Calu3 (cell line): ENCODE data around the gene LAMA2. TPM values are rescaled to one million over a fixed set of nuclear protein-coding genes. Genes with fewer than 3 reads are reported as not detected.

Experiments
- BruUV-seq: library from RNA; stranded (reverse); fragments of 400-500 nt; replicated peaks from 2 replicates; lab custom pipeline; 2021; lab: Mats Ljungman, UMichigan
- CTCF ChIA-PET: fragments of 300-600 bp; sonication (Branson Sonifier 250); formaldehyde crosslinking; loops from one replicate; lab custom pipeline; 2022; ENCODE audit warnings: antibody characterized with exemption; lab: Charles Lee
- DNase-seq: peaks from one replicate; pipeline ENCODE4 v3.0.0; 2022
- H3K27ac Mint-ChIP-seq: one replicate; pipeline ENCODE4 v1.8.0; 2022; ENCODE audit warnings: mixed read lengths; ENCODE audit not compliant: unreplicated experiment
- H3K27me3 Mint-ChIP-seq: one replicate; pipeline ENCODE4 v1.8.0; 2022; ENCODE audit warnings: mixed read lengths; ENCODE audit not compliant: unreplicated experiment
- H3K36me3 Mint-ChIP-seq: one replicate; pipeline ENCODE4 v1.8.0; 2022; ENCODE audit warnings: mild to moderate bottlenecking, moderate library complexity, mixed read lengths; ENCODE audit not compliant: insufficient read depth, unreplicated experiment
- H3K4me1 Mint-ChIP-seq: one replicate; pipeline ENCODE4 v1.8.0; 2022; ENCODE audit warnings: mild to moderate bottlenecking, low read depth, mixed read lengths; ENCODE audit not compliant: unreplicated experiment
- H3K4me3 Mint-ChIP-seq: one replicate; pipeline ENCODE4 v1.8.0; 2022; ENCODE audit warnings: mild to moderate bottlenecking, low read depth, moderate library complexity, mixed read lengths; ENCODE audit not compliant: unreplicated experiment
- H3K9me3 Mint-ChIP-seq: one replicate; pipeline ENCODE4 v1.8.0; 2022; ENCODE audit warnings: low read depth, mixed read lengths; ENCODE audit not compliant: unreplicated experiment
- intact Hi-C: fragments of 100-400 bp; cut with micrococcal nuclease; formaldehyde crosslinking; loops from one replicate; pipeline ENCODE4 v1.10.0; 2022; ENCODE audit not compliant: unreplicated experiment
- total RNA-seq: library from RNA; stranded (reverse); gene quantifications from 2 replicates; pipeline ENCODE4 v1.2.3, GENCODE V29; 2022
- TF ChIP-seq, protein P1 (sequence below): fragments of 200-600 bp; IDR thresholded peaks from one replicate; pipeline ENCODE4 v1.8.0; 2022; ENCODE audit warnings: antibody characterized with exemption; ENCODE audit not compliant: unreplicated experiment

Gene LAMA2
- total RNA-seq, 1 experiment from 2014 or later = 0.80 TPM

DNA sequence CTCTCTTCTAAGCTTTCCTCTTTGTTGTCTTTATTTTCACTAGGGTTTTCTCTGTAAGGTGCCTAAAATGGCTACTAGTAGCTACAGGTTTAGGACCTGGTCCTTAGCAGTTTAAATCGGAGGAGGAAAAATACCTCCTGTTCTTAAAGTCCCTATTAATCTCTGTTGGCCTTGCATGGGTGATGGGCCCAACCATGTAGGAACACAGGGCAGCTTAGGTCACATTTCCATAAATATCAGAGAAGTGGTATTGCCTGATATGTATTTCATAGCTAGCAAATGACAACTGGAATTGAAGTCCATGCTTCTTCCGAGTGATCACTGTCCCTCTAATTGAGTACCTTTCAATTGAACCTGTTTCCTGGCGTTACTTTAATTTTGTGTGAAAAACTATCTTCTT lies 70.0 kb downstream of the LAMA2 start:
- Mint-ChIP-seq H3K27me3 (peaks cover 5% of the 10 kb centered on the region), H3K27ac (no peak overlapping the region), H3K4me1 (no peaks in the 10 kb centered on the region), H3K36me3 (no peaks in the 10 kb centered on the region), H3K4me3 (no peak overlapping the region), H3K9me3 (no peaks in the 10 kb centered on the region)
- intact Hi-C loops = no loop called here
- no peak for DNase-seq
- TF ChIP-seq, protein P1, sequence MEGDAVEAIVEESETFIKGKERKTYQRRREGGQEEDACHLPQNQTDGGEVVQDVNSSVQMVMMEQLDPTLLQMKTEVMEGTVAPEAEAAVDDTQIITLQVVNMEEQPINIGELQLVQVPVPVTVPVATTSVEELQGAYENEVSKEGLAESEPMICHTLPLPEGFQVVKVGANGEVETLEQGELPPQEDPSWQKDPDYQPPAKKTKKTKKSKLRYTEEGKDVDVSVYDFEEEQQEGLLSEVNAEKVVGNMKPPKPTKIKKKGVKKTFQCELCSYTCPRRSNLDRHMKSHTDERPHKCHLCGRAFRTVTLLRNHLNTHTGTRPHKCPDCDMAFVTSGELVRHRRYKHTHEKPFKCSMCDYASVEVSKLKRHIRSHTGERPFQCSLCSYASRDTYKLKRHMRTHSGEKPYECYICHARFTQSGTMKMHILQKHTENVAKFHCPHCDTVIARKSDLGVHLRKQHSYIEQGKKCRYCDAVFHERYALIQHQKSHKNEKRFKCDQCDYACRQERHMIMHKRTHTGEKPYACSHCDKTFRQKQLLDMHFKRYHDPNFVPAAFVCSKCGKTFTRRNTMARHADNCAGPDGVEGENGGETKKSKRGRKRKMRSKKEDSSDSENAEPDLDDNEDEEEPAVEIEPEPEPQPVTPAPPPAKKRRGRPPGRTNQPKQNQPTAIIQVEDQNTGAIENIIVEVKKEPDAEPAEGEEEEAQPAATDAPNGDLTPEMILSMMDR = no peak
- CTCF ChIA-PET = interaction anchor here (0.5 to 1.0 kb wide), 3 partner anchors 11 to 33 kb away, joined by 3 to 4 read pairs (median 3); no protein-coding TSS in a partner anchor
- no TSS peak for BruUV-seq

DNA sequence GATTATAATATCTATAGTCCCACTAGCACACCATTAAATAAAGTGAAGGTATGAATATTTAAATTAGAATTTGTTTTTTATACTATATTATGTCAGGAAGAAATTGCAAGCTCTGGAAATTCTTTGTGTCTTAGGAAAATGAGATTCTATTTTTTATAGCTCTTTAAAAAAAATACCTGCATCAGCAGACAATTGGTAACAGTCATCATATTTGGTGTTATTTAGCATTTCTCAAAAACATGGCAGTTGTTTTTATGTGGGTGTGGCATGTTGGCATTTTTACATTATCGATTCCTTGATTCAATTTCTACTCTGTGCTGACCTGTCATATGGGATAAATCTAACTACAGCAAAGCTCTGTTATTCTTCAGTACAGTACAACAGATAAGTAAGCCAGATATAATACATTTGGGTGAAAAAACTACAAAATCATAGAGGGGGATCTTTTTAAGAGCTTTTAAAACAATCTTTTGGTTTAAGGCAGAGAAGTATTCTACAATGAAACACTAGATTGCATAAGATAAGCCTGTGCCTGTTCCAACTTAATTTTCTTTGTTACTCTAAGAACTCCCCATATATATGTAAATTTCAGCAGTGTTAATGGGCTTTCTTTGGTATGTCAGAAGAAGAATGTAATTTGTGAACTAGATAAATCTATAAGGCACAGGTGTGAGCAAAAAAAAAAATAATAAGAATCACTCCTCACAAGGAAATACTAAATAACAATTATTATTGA lies 71.5 kb downstream of the LAMA2 start:
- Mint-ChIP-seq H3K9me3 (no peaks in the 10 kb centered on the region), H3K36me3 (no peaks in the 10 kb centered on the region), H3K27ac (no peak overlapping the region), H3K27me3 (no peaks in the 10 kb centered on the region), H3K4me1 (no peaks in the 10 kb centered on the region), H3K4me3 (no peak overlapping the region)
- CTCF ChIA-PET = interaction anchor here (0.7 to 1.0 kb wide), 2 partner anchors 12 to 33 kb away, joined by 4 read pairs; no protein-coding TSS in a partner anchor
- DNase-seq = no peak
- TF ChIP-seq, protein P1 = no peak
- intact Hi-C loops = no loop called here
- BruUV-seq = no TSS peak

DNA sequence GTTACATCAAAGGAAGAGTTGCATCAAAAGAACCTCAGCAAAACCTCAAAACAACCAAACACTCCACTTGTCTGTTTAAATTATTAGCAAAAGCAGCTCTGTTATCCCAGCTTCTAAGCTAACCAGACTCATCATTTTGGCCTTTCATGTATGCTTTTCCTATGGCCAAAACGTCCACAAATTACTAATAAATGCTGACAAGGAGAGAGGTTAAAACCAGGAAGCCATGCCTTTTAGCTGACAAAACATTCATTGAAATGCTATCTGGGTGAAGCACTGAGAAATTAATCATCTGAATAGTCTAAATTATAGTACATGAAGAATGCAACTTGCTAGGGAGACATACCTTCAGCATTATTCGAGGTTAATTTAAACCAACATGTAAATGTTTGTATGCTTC lies 80.6 kb downstream of the LAMA2 start:
- H3K27me3 Mint-ChIP-seq = no peaks in the 10 kb centered on the region
- no peak overlapping the region for H3K4me3 Mint-ChIP-seq
- no TSS peak for BruUV-seq
- intact Hi-C loops = no loop called here
- H3K36me3 Mint-ChIP-seq = no peaks in the 10 kb centered on the region
- CTCF ChIA-PET = no interaction called here
- TF ChIP-seq, protein P1 = no peak
- H3K27ac Mint-ChIP-seq = no peak overlapping the region
- H3K9me3 Mint-ChIP-seq = no peaks in the 10 kb centered on the region
- no peaks in the 10 kb centered on the region for H3K4me1 Mint-ChIP-seq
- no peak for DNase-seq

DNA sequence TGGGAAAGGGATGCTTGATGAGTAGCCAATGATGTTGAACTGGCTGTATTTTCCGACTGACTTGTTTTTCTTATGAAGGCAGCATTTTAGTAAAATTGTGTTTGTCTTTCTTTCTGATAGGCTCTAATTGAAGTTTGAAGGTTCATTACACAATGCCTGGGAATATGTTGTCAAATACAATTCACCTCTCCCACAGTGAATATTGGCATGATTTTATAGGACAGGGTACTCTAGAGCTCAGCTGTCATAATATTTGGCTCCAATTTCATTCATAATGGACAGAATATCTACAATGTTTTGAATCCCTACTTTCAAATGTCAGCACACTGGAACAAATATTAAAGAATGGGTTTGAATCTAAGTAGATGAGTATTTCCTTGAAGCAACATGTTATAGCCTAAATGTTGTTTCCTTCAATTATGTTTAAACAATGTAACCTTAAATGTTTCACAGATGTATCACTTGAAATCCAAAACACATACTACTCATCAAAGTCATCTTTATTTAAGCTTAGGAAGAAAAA lies 81.4 kb downstream of the LAMA2 start:
- no peaks in the 10 kb centered on the region for H3K9me3 Mint-ChIP-seq
- H3K36me3 Mint-ChIP-seq = no peaks in the 10 kb centered on the region
- no peaks in the 10 kb centered on the region for H3K4me1 Mint-ChIP-seq
- no peak overlapping the region for H3K4me3 Mint-ChIP-seq
- no peak for DNase-seq
- intact Hi-C loops = no loop called here
- H3K27ac Mint-ChIP-seq = no peak overlapping the region
- TF ChIP-seq, protein P1 = no peak
- CTCF ChIA-PET = no interaction called here
- H3K27me3 Mint-ChIP-seq = no peaks in the 10 kb centered on the region
- BruUV-seq = no TSS peak
